Upper lobe of left lung (tissue), 4 donors: Measurements from ENCODE around the gene DCAF12L1.

Experiments
- POLR2A ChIP-seq, 4 donors: fragments of 450-650 bp; IDR thresholded peaks; one replicate each; pipeline ENCODE4 v1.5.1; 2016 to 2017; ENCODE audit warnings: antibody characterized with exemption in 4 of 4, mild to moderate bottlenecking in 2 of 4
- TF ChIP-seq, protein P1 (sequence below), 6 experiments: fragments of 450-650 bp in 4 of 6; fragments of 200-600 bp in 2 of 6; sonication (generic) in 2 of 6; IDR thresholded peaks; one replicate each; pipeline ENCODE4 v1.5.1; 2016 to 2019; ENCODE audit warnings: antibody characterized with exemption in 6 of 6

DNA sequence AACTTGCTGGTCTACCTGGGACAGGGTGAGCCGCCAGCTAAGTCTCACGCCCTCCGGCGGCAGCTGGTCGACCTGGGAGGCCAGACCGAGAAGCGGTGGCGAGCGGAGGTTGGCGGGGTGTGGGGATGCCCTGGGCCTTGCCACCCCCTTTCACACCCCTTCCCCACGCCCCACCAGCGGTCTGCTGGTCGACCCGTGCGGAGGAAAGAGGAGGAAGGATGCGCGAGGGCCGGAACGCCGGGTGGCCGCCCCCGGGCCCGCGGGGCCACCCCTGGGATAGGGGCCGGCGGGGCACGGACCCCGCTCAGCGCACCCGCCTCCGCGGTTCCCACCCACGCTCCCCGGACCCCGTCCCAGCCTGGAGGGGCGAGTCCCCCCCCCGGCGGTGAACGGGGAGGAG is 28.3 kb upstream of the DCAF12L1 start:
- TF ChIP-seq, protein P1, sequence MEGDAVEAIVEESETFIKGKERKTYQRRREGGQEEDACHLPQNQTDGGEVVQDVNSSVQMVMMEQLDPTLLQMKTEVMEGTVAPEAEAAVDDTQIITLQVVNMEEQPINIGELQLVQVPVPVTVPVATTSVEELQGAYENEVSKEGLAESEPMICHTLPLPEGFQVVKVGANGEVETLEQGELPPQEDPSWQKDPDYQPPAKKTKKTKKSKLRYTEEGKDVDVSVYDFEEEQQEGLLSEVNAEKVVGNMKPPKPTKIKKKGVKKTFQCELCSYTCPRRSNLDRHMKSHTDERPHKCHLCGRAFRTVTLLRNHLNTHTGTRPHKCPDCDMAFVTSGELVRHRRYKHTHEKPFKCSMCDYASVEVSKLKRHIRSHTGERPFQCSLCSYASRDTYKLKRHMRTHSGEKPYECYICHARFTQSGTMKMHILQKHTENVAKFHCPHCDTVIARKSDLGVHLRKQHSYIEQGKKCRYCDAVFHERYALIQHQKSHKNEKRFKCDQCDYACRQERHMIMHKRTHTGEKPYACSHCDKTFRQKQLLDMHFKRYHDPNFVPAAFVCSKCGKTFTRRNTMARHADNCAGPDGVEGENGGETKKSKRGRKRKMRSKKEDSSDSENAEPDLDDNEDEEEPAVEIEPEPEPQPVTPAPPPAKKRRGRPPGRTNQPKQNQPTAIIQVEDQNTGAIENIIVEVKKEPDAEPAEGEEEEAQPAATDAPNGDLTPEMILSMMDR (IDR thresholded peaks at IDR 0.05) = no peak
- no peak for TF ChIP-seq POLR2A (IDR thresholded peaks at IDR 0.05)
